HG03354 (cell line): Measurements from ENCODE around the gene SLC66A2.

ENCODE experiments used
- ATAC-seq: cut with Tn5 transposase; IDR thresholded peaks from one replicate; pipeline ENCODE4 v1.9.1; 2021; ENCODE audit warnings: mild to moderate bottlenecking; ENCODE audit not compliant: unreplicated experiment, poor library complexity, severe bottlenecking

SLC66A2 gene

DNA sequence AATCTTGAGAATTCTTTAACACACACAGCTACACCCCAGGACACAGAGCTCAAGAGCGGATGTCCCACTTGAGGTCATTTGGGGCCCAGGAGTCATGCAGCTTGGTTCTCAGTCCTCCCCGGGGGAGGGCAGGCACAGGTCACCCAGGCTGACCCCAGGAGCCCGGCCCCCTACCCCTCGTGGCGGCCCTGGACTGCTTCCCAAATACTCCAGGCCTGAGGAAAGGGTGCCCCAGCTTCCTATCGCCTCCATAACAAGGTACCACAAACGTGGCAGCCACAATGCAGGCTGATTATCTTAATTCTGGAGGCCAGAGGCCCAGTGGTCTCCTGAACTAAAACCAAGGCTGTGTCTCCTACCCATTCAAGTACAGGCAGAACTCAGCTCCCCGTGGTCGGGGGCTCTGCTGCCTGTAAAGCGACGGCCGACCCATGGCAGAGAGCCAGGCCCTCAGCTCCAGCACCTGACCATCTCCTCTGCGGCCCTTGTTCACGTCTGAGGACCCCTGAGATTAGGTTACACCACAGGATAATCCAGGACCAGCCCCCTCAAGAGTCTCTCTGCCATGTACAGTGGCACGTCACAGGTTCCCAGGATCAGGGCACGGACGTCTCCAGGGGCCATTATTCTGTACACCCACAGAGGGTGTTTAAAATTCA, 10.5 kb downstream of the SLC66A2 start:
- ATAC-seq = no peak

DNA sequence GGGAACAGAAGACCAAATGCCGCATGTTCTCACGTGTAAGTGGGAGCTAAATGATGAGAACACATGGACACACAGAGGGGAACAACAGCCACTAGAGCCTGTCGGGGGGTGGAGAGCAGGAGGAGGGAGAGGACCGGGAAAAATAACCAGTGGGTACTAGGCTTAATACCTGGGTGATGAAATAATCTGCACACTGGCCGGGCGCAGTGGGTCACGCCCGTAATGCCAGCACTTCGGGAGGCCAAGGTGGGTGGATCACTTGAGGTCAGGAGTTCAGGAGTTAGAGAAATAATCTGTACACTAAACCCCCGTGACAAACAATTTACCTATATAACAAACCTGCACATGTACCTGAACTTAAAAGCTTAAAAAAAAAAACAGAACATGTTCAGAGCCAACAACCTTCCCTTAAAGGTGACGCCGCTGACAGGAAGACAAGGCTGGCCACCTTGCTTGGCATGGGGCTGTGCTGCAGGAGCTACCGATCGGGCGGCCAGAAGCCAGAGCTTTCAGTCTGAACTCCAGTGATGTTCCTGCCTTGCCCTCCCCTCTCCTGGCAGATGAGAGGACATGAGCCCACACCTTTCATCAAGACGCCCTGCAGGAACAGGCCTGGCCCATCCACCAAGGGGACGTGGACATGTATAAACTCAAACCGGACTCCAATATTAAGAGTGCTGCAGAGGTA, 11.2 kb downstream of the SLC66A2 start:
- no peak for ATAC-seq

DNA sequence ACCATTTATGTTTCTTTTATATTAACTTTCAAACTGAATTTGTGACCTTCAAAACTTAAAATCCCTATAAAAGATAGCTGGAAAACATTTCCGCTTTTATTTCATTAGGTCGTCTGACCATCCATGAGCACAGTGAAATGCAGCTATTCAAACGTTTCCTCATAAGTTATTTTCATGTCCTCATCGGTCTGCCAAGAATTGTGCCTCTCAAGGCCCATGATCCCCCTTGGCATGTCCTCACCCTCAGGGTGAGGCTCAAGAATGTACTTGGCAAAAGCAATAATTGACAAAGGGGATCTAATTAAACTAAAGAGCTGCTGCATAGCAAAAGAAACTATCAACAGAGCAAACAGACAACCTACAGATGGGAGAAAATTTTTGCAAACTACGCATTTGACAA, 12.4 kb downstream of the SLC66A2 start:
- no peak for ATAC-seq

DNA sequence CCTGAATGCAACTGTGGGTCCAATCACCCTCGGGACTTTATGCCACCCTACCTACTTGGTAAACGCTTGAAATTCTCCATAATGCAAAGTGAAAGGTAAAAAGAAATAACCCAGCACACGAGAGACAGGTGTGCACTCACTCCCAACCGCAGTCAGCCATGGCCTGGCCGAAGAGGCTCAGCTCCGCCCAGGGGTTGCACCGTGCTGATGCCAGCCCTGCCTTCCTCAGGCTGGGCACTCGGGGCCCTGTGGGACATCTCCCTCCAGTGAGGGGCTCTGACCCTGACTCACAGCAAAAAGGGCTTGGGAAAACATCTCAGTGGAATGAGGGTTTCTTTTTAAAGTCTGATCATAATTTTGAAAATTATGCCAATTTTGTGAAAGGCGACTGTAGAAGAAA, 13.3 kb downstream of the SLC66A2 start:
- ATAC-seq = no peak

DNA sequence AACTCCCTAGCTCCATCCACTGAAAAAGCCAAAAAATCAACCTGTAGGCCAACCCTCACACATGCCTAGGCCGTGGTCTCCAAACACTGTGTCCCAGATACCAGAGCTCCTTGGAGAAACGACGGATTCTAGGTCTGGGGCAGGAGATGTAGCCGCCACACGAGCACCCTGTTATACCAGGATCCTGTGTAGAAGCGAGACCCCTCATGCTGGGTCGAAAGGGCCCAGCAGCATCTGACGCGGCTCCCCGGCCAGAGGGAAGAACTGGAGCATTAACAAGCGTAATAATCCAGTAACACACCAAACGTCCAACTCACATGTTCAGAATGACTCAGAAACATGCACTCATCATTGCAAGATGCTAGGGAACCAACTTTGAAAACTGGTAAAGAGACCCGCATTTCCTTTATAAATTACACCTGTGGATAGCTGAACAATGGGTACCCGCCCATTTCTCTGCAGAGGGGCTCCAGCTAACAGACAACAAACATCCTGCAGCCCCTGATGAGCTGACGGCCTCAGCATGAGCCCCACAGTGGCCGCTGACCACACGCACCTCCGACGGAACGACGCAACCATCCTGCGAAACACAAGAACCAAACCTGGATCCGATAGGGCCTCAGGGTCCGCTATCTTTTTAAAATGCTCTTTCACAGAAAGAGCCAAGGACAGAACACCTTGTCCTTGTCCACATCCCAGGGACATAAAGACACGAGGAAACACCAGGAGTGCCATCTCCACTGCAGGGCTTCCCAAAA, 14.2 kb downstream of the SLC66A2 start:
- no peak for ATAC-seq

DNA sequence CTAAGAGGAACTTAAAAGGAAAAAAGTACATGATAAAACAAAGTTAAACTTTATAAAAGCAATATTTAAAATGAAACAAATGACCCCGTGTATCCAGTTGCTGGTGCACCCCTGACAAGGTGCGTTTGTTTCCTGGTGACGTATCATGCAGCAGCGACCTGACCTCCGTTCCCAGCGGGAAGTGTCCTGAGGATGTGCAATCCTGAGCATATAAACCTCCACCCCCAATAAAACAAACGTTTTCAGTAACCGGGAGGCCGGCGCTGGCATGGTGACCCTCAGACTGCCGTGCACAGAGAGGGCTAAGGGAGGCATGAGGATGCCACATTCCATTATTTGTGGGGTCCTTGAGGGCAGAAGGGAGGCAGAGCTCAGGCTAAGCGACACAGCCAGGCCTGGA, 14.8 kb downstream of the SLC66A2 start:
- ATAC-seq = no peak

DNA sequence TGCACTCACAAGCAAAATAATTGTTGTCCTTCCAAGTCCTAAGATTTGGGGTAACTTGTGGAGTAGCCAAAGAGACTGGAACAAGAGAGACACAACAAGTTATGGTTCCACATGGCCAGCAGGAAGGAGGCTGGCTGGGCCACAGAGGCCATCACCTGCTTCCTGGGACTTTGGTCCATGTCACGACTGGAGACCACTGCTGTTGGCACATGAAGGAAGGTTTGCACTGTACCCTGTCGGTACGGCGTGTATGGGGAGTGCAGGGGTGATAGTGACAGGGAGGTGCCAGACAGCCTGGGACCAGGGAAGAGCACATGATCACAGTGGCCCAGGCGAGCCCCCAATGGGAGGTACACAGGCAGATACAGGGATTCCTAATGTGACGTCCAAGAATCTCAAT, 15.5 kb downstream of the SLC66A2 start:
- no peak for ATAC-seq

DNA sequence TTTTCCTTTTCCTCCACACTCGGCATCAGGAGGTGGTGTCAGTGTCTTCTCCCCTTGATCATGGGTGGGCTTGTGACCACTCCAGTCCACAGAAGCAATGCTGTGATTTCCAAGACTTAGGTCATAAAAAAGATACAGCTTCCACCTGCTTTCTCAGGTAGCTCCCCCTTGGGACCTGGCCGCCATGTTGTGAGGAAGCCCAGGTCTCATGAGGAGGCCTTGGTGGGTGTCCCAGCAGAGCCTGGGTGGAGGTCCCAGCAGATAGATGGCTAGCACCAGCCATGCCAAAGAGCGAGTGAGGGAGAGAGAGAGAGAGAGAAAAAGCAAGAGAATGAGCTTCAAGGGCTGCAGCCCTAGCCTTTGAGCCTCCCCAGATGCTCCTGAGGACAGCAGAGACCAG, 16.0 kb downstream of the SLC66A2 start:
- no peak for ATAC-seq

DNA sequence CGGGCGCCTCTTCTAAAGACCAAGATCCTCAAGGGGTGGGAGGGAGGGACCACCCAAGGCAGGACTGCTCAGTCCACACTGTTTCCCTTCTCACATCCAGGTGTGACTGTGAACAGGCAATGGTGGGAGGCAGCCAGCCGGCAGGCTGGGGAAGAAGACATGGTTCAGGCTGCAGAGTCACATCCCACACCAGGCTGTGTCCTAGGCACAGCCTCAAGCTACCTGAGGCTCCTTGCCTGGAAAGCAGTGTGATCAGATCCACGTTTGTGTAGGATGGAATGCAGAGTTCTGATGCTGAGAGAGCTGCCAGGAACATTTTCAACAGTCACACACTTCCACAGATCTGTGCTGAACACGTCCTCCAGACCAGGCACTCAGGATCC, 16.4 kb downstream of the SLC66A2 start:
- ATAC-seq = no peak

DNA sequence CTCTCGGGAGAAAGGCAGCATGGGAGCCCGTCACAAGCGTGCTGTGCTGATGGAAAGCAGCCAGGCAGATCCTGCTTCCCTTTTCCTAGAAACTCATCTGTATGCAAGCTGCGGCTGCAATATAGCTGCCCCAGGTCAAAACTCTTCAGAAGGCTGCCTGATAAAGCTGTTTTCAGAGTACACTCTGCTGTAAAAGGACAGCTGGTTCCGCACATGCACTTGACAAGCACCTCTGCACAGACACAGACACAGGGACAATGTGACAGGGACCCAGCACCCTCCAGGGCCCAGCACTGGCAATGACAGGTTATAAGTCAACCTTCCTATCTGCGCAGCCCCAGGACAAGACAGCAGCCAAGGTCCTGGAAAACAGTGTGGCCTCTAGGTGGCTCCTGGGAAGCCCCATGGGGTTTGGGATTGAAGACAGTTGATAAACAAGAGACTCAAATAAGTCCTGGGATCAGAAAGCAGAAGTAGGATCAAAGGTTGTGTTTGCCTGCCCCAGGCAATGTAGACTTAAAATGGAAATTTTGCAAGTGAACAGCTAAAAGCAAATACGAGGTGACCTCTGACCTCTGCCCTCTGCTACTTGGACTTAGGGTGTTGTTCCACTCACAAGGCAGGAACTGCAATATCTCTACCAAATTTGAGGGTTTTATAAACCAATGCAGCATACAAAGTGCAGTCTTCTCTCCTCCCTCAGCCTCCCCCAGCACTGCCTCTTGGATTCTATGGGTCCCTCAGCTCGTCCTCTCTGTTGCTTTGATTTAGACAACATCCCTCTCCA, 16.9 kb downstream of the SLC66A2 start:
- no peak for ATAC-seq

DNA sequence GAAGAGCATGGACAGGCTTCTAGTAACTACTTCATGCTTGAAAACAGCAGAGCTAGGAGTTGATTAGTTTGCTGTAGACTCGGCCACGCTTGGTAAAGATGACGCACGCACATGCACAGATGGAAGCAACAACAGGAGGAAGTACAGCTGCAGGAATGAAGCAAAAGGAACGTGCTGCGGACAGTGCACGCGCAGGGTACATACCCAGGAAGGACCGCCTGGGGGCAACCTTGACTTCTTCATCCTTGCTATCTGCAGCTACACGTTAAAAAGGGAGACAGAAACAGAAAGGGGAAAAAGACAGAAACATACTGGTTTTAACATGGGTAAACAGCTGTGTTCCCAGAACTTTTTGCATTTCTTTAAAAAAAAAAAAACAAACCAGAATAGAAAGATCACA, 17.7 kb downstream of the SLC66A2 start:
- ATAC-seq = no peak

DNA sequence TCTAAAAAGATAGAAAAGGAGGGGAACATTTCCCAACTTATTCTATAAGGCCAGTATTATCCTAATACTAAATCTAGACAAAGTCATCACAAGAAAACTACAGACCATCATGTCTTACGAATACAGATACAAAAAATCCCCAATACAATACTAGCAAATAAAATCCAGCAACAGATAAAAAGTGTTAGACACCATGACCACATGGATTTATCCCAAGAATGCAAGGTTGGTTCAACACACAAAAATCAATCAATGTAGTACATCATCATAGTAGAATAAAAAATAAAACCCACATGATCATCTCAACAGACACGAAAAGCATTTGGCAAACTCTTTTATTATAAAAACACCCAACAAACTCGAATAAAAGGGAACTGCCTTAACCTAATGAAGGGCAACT, 18.5 kb downstream of the SLC66A2 start:
- no peak for ATAC-seq

DNA sequence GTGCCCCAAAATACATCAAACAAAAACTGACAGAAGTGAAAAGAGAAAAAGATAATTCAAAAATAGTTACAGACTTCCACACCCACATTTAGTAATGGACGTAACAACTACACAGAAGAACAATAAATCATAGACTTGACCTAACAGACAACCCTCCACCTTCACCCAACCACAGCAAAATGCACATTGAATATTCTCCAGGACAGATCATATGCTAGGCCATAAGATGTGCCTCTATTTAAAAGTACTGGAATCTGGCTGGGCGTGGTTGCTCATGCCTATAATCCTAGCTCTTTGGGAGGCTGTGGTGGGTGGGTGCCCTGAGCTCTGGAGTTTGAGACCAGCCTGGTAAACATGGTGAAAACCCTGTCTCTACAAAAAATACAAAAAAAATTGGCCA, 20.0 kb downstream of the SLC66A2 start:
- ATAC-seq = no peak

DNA sequence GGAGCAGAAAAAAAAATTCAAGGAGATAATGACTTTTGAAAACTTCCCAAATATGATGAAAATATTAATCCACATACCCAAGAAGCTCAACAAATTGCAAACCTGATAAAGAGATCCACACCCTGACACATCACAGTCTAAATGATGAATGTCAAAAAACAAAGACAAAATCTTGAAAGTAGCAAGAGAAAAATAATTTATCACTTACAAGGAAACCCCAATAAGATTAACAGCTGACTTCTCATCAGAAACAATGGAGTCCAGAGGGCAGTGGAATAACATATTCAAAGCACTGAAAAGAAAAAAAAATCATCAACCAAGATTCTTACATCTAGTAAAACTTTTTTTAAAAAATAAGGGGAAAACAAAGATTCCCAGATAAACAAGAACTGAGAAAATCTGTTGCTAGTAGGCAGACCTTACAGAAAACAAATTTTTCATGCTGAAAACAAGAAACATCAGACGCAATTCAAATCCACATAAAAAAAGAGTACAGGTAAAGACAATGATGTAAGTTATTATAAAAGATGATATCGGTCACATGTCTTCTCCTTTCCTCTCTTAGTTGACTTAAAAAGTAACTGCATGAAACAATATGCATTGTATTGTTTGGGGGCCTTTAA, 21.3 kb downstream of the SLC66A2 start:
- no peak for ATAC-seq

DNA sequence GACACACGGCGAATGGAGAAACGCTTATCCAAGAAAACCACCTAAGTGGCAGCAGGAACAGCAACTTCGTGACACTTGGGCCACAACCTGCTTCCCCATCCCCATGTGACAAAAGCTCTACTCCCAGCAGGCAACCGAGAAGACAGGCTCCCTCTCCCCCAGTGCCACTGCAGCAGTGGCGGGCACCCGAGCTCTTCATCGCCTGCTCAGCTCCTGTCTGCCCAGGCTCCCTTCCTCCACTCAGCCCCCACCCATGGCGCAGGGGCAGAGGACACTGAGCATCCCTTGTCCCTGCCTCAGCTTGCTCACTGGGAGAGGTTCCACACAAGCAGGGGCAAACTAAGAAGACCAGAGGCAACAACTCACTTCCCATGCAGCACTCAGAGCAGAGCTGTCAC, 22.9 kb downstream of the SLC66A2 start:
- no peak for ATAC-seq

DNA sequence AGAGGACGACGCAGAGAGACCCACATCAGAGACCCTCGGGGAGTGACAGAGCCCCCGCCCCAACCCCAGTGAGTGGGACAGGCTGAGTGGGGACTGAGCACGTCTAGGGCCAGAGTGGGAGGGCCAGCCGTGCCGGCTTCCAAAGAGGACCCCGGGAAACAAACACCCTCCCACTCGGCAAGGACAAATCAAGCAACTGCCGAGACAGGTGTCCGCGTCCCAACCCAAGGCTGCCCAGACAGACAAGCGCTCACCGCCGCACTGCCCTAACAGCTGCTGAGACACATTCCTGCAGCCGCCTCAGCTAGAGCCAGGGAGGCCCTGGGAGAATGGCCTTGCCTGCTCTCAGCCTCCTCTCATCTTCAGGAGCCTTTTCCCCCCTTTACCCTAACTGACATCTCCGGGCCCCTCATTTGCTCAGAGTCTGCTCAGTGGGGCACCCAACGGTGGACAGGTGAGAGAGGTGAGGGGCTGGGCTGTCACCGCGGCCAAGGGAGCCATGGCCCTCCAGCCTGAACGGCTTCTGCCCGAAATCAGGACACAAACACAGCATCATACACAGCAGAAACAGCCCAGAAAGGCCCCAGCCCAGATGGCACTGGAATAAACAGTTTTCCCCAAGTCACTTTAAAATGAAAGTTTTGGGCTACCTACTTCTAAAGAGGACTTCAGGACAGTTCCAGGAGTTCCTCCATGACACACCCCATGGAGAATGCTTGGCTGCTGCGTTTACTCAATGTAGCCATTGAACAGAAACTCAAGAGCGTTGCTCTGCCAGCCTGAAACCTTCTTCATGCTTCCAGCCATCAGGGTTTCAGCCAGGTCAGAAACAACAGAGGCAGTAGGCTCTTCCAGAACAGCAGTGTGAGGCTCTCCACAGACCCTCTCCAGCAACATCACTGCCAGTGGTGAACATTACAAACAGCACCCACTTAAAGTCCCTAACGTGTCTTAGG, 23.6 kb downstream of the SLC66A2 start:
- no peak for ATAC-seq

DNA sequence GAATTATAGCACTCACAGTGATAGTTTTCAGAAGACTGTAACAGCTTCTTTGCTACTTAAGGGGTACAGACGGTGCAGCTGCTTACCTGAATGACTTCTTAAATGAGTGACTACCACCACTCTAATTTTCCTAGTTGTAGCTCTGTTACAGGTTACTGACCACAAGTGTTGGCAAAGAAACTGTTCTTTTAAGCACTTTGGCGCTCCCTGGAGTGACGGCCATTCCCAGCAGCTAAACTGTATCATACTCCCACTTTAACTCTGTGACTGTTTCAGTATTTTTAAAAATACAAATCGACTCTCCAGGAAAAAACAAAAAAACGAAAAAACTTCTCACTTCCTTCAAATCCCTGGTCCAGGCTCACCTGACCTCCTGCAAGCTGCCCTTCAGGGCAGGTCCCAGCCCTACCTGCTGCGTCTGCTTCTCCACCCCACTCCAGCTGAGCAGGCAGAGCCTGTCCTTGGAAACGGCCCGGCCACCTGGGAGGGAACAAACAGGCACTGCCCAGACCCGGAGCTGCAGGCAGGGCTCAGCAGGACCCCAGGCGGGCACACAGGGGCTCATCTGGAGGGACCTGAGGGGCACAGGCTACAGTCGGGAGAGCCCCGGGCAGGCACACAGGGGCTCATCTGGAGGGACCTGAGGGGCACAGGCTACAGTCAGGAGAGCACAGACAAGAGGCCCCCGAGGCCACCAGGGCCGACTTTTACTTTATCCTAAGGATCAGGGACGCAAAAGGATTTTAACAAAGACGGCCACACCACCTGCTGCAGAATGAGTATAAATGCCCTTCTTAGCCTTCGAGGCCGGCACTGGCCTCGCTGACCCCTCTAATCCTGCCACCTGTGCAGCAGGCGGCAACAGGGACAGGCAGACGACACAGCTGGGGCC, 24.5 kb downstream of the SLC66A2 start:
- ATAC-seq = no peak

DNA sequence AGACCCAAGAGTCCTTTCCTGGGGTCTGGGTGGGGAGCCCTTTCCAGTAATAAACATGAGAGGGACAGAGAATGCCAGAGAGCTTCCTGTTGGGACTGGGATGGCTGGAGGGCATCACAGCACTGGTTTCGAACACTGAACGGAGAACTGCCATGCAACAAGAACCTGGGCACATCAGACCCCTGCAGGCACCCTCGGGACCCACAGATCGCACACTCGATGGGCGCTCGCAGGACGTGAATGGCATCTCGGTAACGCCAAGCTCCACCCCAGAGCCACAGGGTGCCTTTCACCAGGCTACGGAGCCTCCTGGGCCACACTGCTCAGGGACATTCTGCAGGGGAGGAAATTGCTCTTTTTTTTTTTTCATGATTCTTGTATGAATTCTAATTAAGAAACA, 25.1 kb downstream of the SLC66A2 start:
- ATAC-seq = no peak
